GM18499 (cell line): ENCODE data around the gene RTN4.
A peak's percentile ranks its signal among the peaks of the same experiment; 100 is the strongest.

ENCODE experiments used
- ATAC-seq: cut with Tn5 transposase; IDR thresholded peaks from one replicate; pipeline ENCODE4 v1.9.1; 2021; ENCODE audit warnings: moderate number of reproducible peaks; ENCODE audit not compliant: insufficient read depth, unreplicated experiment

Gene RTN4

GRCh38 chr2:55045780-55046179 lies 4.5 kb downstream of the RTN4 start:
- no peak for ATAC-seq

- no peak for ATAC-seq
Observed at GRCh38 chr2:55043841-55044240, 6.4 kb downstream of the RTN4 start.

GRCh38 chr2:55038428-55038827 lies 11.8 kb downstream of the RTN4 start:
- no peak for ATAC-seq

GRCh38 chr2:55035716-55036115 lies 14.5 kb downstream of the RTN4 start:
- no peak for ATAC-seq

GRCh38 chr2:55033921-55034320 lies 16.3 kb downstream of the RTN4 start:
- ATAC-seq = no peak

GRCh38 chr2:55033076-55033742 lies 17.0 kb downstream of the RTN4 start:
- peak; percentile 96 for ATAC-seq

- no peak for ATAC-seq
Observed at GRCh38 chr2:55031505-55031904, 18.7 kb downstream of the RTN4 start.

- ATAC-seq = no peak
Observed at GRCh38 chr2:55030766-55031165, 19.5 kb downstream of the RTN4 start.

GRCh38 chr2:55029098-55029497 lies 21.2 kb downstream of the RTN4 start:
- no peak for ATAC-seq

- no peak for ATAC-seq
Observed at GRCh38 chr2:55027226-55027625, 23.0 kb downstream of the RTN4 start.

GRCh38 chr2:55026202-55026601 lies 24.0 kb downstream of the RTN4 start:
- ATAC-seq = no peak

- ATAC-seq = no peak
Observed at GRCh38 chr2:55025627-55026026, 24.6 kb downstream of the RTN4 start.

- ATAC-seq = no peak
Observed at GRCh38 chr2:55025082-55025481, 25.2 kb downstream of the RTN4 start.

- no peak for ATAC-seq
Observed at GRCh38 chr2:55022476-55022875, 27.8 kb downstream of the RTN4 start.

- ATAC-seq = no peak
Observed at GRCh38 chr2:55019526-55020258, 30.6 kb downstream of the RTN4 start.

- ATAC-seq = no peak
Observed at GRCh38 chr2:55018619-55019018, 31.6 kb downstream of the RTN4 start.

- no peak for ATAC-seq
Observed at GRCh38 chr2:55017880-55018279, 32.4 kb downstream of the RTN4 start.

GRCh38 chr2:55017428-55017827 lies 32.8 kb downstream of the RTN4 start:
- ATAC-seq = no peak

GRCh38 chr2:55014962-55015939 lies 35.0 kb downstream of the RTN4 start:
- ATAC-seq = no peak

- ATAC-seq = no peak
Observed at GRCh38 chr2:55013936-55014335, 36.3 kb downstream of the RTN4 start.
